Right renal cortex interstitium (tissue), 3 donors: ENCODE measurements around the gene ALKBH5. TPM values are rescaled to one million over a fixed set of nuclear protein-coding genes. Genes with fewer than 3 reads are reported as not detected.
"Not testable (repeated sequence)": the region's sequence is repeated elsewhere in the genome, so short reads cannot be mapped to it uniquely, and the experiment has no call there.

Experiments
- DNase-seq, 3 donors: peaks; one replicate each; pipeline ENCODE4 v3.0.0-alpha.2; 2013; ENCODE audit warnings: low read depth in 3 of 3, low spot score in 2 of 3
- polyA plus RNA-seq, 3 donors: library from polyadenylated mRNA; unstranded; fragments of 120-200 nt; gene quantifications; one replicate each; pipeline ENCODE4 v1.2.1, GENCODE V29; 2013; ENCODE audit not compliant: insufficient read length in 3 of 3

ALKBH5 gene
- polyA plus RNA-seq, 3 donors = 59.6 to 66.0 (median 63.8) TPM

DNA sequence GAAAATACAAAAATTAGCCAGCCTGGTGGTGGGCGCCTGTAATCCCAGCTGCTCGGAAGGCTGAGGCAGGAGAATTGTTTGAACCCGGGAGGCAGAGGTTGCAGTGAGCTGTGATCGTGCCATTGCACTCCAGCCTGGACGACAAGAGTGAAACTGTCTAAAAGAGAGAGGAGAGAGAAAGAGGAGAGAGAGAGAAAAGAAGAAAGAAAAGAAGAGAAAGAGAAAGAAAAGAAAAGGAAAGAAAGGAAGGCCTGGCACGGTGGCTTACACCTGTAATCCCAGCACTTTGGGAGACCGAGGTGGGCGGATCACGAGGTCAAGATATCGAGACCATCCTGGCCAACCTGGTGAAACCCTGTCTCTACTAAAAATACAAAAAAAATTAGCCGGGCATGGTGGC is 33.3 kb downstream of the ALKBH5 start:
- DNase-seq = not testable (repeated sequence)

DNA sequence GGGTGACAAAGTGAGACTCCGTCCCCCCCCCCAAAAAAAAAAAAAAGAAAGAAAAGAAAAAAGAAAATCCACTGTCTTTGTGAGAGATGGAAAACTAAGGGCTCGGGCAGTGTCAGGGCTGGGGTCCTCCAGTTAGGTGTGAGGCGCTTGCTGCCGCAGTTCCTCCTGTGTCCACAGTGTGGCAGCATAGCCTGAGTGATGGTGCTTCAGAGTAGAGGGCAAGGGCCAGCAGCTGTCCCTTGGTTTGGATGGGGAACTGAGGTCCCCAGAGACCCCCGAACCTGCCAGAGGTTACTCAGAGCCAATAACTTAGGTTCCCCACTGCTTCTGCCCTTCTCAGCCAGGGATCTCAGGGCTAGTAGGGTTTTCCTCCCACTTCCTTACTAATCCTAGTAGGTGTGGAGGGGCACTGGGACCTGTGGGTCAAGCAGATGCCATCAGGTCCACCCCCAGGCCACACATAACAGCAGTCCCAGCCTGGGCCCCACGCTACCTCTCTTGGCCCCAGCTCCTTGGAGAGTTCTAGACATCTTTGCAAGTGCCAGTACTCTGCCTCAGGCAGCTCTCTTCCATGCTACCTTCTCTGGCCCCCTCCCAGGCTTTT is 33.9 kb downstream of the ALKBH5 start:
- peak in 1 of 3 donors; percentile 49 for DNase-seq

- peak in 1 of 3 donors; percentile 6 for DNase-seq
These were observed 35.3 kb downstream of the ALKBH5 start for GRCh38 chr17:18218756-18219415.

DNA sequence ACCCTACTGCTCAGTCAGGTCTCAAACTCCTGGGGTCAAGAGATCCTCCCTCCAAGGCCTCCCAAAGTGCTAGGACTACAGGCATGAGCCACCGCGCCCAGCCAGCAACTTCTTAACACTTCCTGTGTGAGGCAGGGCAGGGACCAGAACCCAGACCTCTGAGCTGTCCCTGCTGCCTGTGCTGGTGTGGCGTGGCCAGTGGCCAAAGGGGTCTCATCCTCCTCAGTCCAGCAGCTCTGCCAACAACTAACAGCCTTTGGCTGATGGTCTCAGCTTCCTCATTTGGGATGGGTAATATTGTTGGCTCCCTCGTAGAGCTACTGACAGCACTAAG is 40.4 kb downstream of the ALKBH5 start:
- DNase-seq = no peak

- DNase-seq = no peak
These were observed 40.9 kb downstream of the ALKBH5 start for GRCh38 chr17:18224387-18225120.

DNA sequence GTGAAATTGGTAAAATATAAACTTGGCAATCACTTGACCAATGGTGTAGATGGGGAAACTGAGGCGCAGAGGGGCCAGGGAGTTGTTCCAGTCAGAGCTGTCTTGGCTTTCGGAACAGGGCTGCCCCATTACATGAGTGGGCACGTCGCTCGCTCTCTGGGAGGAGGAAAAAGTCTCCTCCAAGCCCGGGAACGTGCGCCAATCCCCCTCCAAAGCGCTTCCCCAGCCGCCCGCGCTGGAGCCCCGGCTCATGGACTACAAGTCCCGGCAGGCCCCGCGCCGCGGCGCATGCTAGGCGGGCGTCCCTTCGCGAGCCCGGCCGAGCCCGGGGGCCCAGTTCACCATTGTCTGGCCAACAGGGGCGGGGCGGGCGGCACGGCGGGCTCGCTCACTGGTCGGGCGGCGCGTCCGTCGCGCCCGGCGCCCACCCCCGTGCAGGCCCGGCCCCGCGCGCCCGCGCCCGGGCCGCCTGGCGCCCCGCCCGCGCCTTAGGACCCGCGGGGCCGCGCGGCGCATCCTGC is 41.6 kb downstream of the ALKBH5 start, which contains the start of gene LLGL1:
Gene LLGL1 (plus strand): TSS at position 515 of the 521 bp plus-strand sequence. CDS start 48 bp downstream, outside the sequence.
- peak in 2 of 3 donors; percentile 90 to 91 for DNase-seq

DNA sequence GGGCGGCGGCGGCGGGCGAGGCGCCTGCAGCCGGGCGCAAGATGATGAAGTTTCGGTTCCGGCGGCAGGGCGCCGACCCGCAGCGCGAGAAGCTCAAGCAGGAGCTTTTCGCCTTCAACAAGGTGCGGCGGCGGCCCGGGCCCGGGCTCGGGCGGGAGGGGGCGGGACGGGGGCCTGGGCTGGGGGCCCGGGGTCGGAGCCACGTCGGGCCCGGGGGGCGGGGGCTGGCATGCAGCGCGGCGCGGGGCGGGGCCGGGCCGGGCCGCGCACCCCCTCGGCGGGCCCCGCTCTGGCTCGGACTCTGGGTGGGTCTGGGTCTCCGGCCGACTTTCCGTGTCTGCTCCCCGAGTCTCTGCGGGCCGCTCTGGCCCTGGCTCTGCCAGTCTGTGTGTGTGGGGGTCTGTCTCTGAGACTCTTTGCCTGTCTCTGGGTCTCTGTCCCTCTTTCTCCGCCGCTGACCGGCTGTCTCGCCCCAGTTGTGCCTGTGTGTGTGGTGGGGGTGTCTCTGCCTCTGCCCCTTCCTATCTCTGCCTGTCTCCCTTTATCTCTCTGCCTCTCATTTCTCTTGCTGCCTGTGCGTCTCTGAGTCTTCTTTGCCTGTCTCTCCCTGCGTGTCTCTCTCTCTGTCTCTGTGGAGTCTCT is 42.1 kb downstream of the ALKBH5 start:
- DNase-seq = no peak

- DNase-seq = no peak
These were observed 42.8 kb downstream of the ALKBH5 start for GRCh38 chr17:18226284-18226945.

DNA sequence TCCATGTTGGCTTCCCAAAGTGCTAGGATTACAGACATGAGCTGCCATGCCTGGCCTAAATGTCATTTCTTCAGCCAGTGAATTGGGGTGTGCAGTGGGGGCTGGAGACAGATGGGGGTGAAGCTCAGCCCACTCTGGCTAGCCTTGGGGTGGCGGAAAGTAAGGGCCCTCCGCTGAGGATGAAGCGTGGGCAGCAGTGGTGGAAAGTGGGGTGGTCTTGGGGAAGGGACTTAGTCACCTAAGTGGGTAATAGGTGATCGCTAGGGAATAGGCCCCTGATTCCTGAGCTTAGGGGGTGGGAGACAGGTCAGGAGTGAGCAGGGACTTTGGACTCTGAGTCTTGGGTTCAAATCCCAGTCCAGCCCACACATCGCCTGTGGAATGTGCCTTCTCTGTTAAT is 44.0 kb downstream of the ALKBH5 start:
- DNase-seq = no peak

GRCh38 chr17:18228176-18228682 is 44.6 kb downstream of the ALKBH5 start:
- DNase-seq = no peak

GRCh38 chr17:18229254-18229653 is 45.6 kb downstream of the ALKBH5 start:
- no peak for DNase-seq

- DNase-seq = no peak
These were observed 46.1 kb downstream of the ALKBH5 start for GRCh38 chr17:18229771-18230170.

DNA sequence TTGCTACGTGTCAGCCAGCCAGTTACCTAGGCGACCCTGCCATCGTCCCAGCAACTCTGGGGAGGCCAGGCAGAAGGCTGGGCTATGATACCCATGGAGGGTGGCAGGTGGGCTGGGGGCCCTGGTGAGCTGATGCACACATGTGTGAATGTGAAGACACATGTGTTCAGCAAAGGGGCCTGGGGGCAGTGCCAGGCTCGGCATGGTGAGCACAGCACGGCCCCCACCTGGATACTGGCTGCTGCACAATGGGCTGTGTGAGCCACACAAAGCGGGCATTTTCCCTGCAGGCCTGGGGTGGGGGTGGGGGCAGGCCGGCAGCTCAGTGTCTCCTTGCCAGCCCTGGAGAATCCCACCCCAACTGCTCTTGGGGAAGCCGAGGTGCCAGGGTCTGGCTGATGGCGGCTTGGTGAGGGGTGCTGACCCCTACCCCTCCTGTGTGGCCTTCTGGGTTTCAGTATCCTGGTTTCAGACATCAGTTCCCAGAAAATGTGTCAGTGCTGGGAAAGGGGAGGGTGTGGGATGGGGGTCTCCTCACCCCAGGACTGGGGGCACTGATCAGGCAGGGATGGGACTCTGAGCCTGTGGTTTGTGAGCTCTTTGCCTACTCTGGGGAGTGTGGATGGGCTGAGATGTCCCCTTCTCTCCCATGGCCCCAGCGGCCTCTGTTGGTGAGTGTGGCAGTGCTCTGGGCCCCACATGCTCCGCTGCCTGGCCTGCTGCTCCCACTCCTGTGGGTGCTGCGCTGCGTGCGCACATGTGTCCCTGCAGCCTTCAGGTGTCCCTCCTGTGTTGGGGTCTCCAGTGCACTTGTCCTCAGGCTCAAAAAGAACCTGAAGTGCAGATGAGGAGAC is 46.9 kb downstream of the ALKBH5 start:
- no peak for DNase-seq

DNA sequence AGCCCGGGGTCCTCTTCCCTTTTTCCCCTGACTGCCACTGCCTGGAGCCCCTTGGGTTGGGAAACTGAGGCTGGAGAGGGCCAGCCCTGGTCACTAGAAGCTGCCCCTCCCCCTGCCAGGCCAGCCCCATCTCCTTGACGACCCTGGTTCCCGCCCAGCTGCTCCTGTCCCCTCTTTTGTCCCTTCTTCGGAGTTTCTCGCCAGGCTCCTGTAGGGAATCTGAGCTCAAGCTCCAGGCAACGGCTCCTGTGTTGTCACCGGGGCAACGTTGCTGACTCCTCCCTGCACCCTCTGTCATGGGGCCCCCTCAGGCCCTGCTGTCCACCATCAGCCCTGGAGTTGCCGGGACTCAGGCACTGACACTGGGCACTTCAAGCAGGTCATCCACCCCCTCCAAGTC is 47.5 kb downstream of the ALKBH5 start:
- DNase-seq = no peak

DNA sequence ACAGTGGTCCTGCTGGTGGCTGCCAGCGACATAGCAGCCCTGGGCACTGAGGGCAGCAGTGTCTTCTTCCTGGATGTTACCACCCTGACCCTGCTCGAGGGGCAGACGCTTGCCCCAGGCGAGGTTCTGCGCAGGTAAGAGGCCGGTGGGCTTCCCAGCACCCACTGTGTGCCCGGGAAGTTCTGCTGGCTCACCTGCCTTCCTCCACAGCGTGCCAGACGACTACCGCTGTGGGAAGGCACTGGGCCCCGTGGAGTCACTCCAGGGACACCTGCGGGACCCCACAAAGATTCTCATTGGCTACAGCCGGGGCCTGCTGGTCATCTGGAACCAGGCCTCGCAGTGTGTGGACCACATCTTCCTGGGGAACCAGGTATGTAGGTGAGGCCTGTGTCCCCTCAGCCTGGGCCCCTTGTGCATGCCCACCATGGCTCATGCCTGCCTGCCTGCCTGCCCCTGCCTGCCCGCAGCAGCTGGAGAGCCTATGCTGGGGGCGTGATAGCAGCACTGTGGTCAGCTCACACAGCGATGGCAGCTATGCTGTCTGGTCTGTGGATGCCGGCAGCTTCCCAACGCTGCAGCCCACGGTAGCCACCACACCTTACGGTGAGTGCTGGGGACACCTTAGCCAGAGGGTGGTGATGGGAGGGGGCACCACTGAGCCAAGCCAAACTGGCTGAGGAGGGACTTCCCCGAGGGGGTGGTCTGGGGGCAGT is 50.3 kb downstream of the ALKBH5 start:
- DNase-seq = no peak

DNA sequence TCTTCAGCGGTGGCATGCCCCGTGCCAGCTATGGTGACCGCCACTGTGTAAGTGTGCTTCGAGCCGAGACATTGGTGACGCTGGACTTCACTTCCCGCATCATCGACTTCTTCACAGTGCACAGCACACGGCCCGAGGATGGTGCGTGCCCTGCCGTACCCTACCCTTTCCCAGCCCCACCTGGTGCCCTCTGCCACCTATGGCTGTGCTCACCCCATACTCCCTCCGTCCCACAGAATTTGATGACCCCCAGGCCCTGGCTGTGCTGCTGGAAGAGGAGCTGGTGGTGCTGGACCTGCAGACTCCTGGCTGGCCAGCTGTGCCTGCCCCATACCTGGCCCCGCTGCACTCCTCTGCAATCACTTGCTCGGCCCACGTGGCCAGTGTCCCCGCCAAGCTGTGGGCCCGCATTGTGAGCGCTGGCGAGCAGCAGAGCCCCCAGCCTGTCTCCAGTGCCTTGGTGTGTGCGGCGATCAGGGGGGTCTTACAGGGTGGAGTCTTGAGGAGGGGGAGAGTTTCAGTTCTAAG is 51.3 kb downstream of the ALKBH5 start:
- no peak for DNase-seq

DNA sequence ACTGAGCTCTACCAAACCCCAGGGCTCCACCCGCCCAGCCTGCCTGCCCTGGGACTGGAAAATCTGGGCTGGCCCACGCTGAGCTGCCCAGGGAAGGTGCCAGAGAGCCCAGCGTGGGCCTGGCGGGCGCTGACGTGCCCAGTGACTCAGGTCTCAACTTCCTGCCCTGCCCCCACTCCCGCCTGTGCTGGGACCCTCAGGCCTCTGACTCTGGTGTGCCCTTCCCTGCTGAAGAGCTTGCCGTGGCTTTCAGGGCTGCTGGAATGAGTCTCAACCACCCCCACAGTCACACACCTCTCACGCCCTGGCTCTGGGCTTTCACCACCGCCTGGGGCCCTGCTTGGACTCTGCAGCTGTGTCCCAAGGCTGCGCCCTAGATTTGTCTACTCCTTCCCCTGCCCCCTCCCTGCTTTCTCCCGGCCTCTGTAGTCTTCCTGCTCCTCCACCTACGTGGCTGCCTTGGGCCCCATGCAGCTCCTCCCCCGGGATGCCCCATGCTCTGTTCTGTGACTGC is 52.2 kb downstream of the ALKBH5 start:
- DNase-seq = no peak

GRCh38 chr17:18236494-18236893 is 52.9 kb downstream of the ALKBH5 start:
- DNase-seq = no peak
